A549 (cell line): ENCODE data around the gene CAMTA1. TPM values are rescaled to one million over a fixed set of nuclear protein-coding genes. Genes with fewer than 3 reads are reported as not detected.

ENCODE experiments used
- ATAC-seq, 2 experiments: fragments of 200-7000 bp in 1 of 2; fragments of >200 bp in 1 of 2; cut with Nextera tagmentation in 1 of 2; cut with Tn5 transposase in 1 of 2; 3 replicates each; pipeline versions ENCODE4 v1.8.0 to v1.9.1; 2018 to 2020; ENCODE audit warnings: mild to moderate bottlenecking in 1 of 2, moderate library complexity in 1 of 2
- CTCF ChIA-PET: fragments of 300-600 bp; sonication (Branson Sonifier 250); formaldehyde crosslinking; extraction: SDS; loops from one replicate; lab custom pipeline; 2021; ENCODE audit warnings: antibody characterized with exemption, inconsistent platforms; lab: Yijun Ruan, JAX
- POLR2A ChIA-PET: fragments of 350-600 bp; formaldehyde crosslinking; extraction: SDS; loops from one replicate; lab custom pipeline; 2021; ENCODE audit warnings: antibody characterized with exemption, inconsistent platforms; lab: Yijun Ruan, JAX
- DNase-seq, 2 experiments: peaks; one replicate each; pipeline versions ENCODE4 v3.0.0 to v3.0.0-alpha.2; 2011 to 2016; ENCODE audit warnings: low read depth in 1 of 2, low spot score in 1 of 2
- FAIRE-seq: peaks from 2 replicates; lab custom pipeline; 2011; peaks lifted over from hg19 to GRCh38; lab: Jason Lieb, UNC
- H3K27ac ChIP-seq, 2 experiments: fragments of >200 bp; sonication (Bioruptor Twin); formaldehyde crosslinking; 3 replicates each; pipeline ENCODE4 v1.5.1; 2016 to 2017
- H3K4me1 ChIP-seq: fragments of >200 bp; sonication (Bioruptor Twin); formaldehyde crosslinking; 3 replicates; pipeline ENCODE4 v1.6.1; 2016
- H3K4me2 ChIP-seq: fragments of >200 bp; sonication (Bioruptor Twin); formaldehyde crosslinking; 3 replicates; pipeline ENCODE4 v1.6.1; 2016
- H3K4me3 ChIP-seq: fragments of >200 bp; sonication (Bioruptor Twin); formaldehyde crosslinking; 3 replicates; pipeline ENCODE4 v1.5.1; 2016
- H3K9me3 ChIP-seq: fragments of >200 bp; sonication (Bioruptor Twin); formaldehyde crosslinking; 3 replicates; pipeline ENCODE4 v1.6.1; 2016
- ATOH8 ChIP-seq: fragments of 250-450 bp; sonication (Bioruptor Pico); IDR thresholded peaks from 2 replicates; pipeline ENCODE4 v1.5.0; 2020; ENCODE audit warnings: low read depth, mild to moderate bottlenecking, moderate library complexity
- CEBPB ChIP-seq, 2 experiments: fragments of >200 bp in 1 of 2; sonication (Bioruptor Twin) in 1 of 2; formaldehyde crosslinking in 1 of 2; IDR thresholded peaks; 2 replicates each; pipeline ENCODE4 v1.6.1; 2012 to 2016
- EHMT2 ChIP-seq: fragments of 200-600 bp; sonication (generic); IDR thresholded peaks from 2 replicates; pipeline ENCODE4 v1.6.1; 2016; ENCODE audit warnings: antibody characterized with exemption, low read depth, mild to moderate bottlenecking, moderate library complexity
- ELK1 ChIP-seq: fragments of 150-350 bp; IDR thresholded peaks from 2 replicates; pipeline ENCODE4 v1.6.1; 2014; ENCODE audit warnings: low read depth, mild to moderate bottlenecking, low read length
- ESRRA ChIP-seq: fragments of 150-350 bp; IDR thresholded peaks from 2 replicates; pipeline ENCODE4 v1.6.1; 2014; ENCODE audit warnings: mild to moderate bottlenecking, low read length, borderline replicate concordance
- GATA3 ChIP-seq: IDR thresholded peaks from 2 replicates; pipeline ENCODE4 v1.6.1; 2012; ENCODE audit warnings: borderline replicate concordance
- KDM5A ChIP-seq: fragments of 200-600 bp; sonication (generic); IDR thresholded peaks from 2 replicates; pipeline ENCODE4 v1.6.1; 2016; ENCODE audit warnings: antibody characterized with exemption, mild to moderate bottlenecking
- MAFK ChIP-seq: fragments of 450-650 bp; IDR thresholded peaks from 2 replicates; pipeline ENCODE4 v1.6.1; 2014; ENCODE audit not compliant: partially characterized antibody
- MAZ ChIP-seq: fragments of 150-350 bp; IDR thresholded peaks from 2 replicates; pipeline ENCODE4 v1.6.1; 2014; ENCODE audit warnings: antibody characterized with exemption, low read depth, low read length, borderline replicate concordance
- NR3C1 ChIP-seq: fragments of >200 bp; sonication (Bioruptor Twin); formaldehyde crosslinking; IDR thresholded peaks from 3 replicates; pipeline ENCODE4 v1.6.1; 2017
- PBX3 ChIP-seq: IDR thresholded peaks from 2 replicates; pipeline ENCODE4 v1.6.1; 2012
- POLR2A ChIP-seq: IDR thresholded peaks from 2 replicates; pipeline ENCODE4 v1.6.1; 2012; ENCODE audit warnings: mild to moderate bottlenecking, low read length
- RCOR1 ChIP-seq: fragments of 150-350 bp; IDR thresholded peaks from 2 replicates; pipeline ENCODE4 v1.6.1; 2014; ENCODE audit warnings: antibody characterized with exemption, low read length, low read depth
- REST ChIP-seq: fragments of 200-600 bp; sonication (generic); IDR thresholded peaks from 2 replicates; pipeline ENCODE4 v1.6.1; 2016; ENCODE audit warnings: antibody characterized with exemption, mild to moderate bottlenecking, moderate library complexity
- RFX5 ChIP-seq: fragments of 450-650 bp; IDR thresholded peaks from 2 replicates; pipeline ENCODE4 v1.7.1; 2014; ENCODE audit warnings: antibody characterized with exemption, mild to moderate bottlenecking, moderate library complexity
- RNF2 ChIP-seq: fragments of 200-600 bp; sonication (generic); IDR thresholded peaks from 2 replicates; pipeline ENCODE4 v1.6.1; 2016; ENCODE audit warnings: low read depth, mild to moderate bottlenecking, antibody characterized with exemption, moderate library complexity, borderline replicate concordance
- TFCP2L1 ChIP-seq: fragments of 250-450 bp; sonication (Bioruptor Pico); IDR thresholded peaks from 2 replicates; pipeline ENCODE4 v1.5.0; 2021; ENCODE audit warnings: mild to moderate bottlenecking
- TP53 ChIP-seq: fragments of 250-450 bp; sonication (Bioruptor Pico); IDR thresholded peaks from 2 replicates; pipeline ENCODE4 v1.5.0; 2021; ENCODE audit warnings: mild to moderate bottlenecking, moderate library complexity
- ZNF302 ChIP-seq: fragments of 250-450 bp; sonication (Bioruptor Pico); IDR thresholded peaks from 2 replicates; pipeline ENCODE4 v1.9.0; 2021; ENCODE audit warnings: inconsistent platforms, mild to moderate bottlenecking, moderate library complexity
- WGBS: methylation state at CpG from one replicate; pipeline ENCODE4 v1.1.6; 2017; ENCODE audit errors: missing lambda C conversion rate; 5-methylcytosine and 5-hydroxymethylcytosine counted together
- polyA plus RNA-seq, 4 experiments: library from polyadenylated mRNA; depleted of rRNA in 3 of 4; stranded (reverse); fragments of >200 nt; fragmentation: RNase III in 1 of 4; extraction: RNeasy Plus Mini Kit Qiagen cat#74134 plus additional on column Dnase treatment in 1 of 4; gene quantifications; 2 replicates in 3 of 4; 3 replicates in 1 of 4; pipeline ENCODE4 v1.2.3, GENCODE V29; 2011 to 2017

The CAMTA1 gene
- polyA plus RNA-seq, 2 of the 4 experiments (the other 2 are of a cell fraction) = 58.8 to 75.0 TPM

DNA sequence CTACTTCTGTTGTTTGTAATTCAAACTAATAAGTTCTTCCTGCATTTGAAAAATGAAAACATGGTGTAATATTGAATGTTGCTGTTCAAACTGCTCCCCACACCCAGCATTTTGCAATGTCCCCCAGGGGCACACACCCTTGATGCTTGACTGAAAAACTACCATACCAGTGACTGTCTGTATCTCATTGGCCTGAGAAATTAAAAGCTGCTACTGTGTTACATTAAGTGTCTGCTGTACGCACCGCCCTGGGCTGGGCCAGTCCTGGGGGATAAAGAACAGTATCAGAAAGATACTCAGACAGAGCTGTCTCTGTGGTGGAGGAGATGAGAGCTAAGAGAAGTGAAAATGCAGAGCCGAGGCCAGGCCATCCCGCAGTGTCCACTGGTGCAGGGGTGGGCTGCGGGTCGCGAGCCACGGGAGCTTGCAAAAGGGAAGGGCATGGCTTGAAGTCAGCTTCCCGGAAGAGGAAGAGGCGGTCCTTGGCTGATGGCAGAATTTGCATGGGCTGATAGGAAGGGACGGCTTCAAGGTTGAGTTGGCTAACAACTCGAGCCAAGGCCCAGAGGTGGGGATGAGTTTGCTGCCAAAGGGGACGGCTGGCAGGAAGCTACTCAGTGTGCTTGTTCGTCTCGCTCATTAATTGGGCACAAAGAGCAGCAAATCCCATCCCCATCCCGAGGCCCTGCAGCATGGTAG lies 656.0 kb downstream of the CAMTA1 start:
- Histone ChIP-seq H3K4me2 (no peak overlapping the region), H3K9me3 (no peaks in the 10 kb centered on the region), H3K4me1 (no peaks in the 10 kb centered on the region), H3K4me3 (no peak overlapping the region), H3K27ac (peak overlapping the region in 1 of 2 experiments; percentile 47; a peak in 1 of 6 replicates)
- WGBS = 91% methylated on average over 16 of the region's 16 CpGs
- ChIA-PET POLR2A (no interaction called here), CTCF (interaction anchor here (0.6 to 1.1 kb wide), 2 partner anchors 14 to 503 kb away, joined by 3 read pairs; no protein-coding TSS in a partner anchor)
- DNase-seq (no peak), ATAC-seq (no peak), FAIRE-seq (no peak)
- TF ChIP-seq EHMT2 = no peak
- no peak for TF ChIP-seq POLR2A
- TF ChIP-seq RCOR1 = no peak
- TF ChIP-seq ZNF302 (CRISPR knock-in tag) = no peak
- TF ChIP-seq ESRRA = no peak
- TF ChIP-seq ELK1 = no peak
- TF ChIP-seq REST = no peak

- Histone ChIP-seq H3K4me2 (no peak overlapping the region), H3K4me1 (no peaks in the 10 kb centered on the region), H3K9me3 (no peaks in the 10 kb centered on the region), H3K27ac (no peak overlapping the region), H3K4me3 (no peak overlapping the region)
- no peak for FAIRE-seq
- POLR2A ChIA-PET = no interaction called here
- CTCF ChIA-PET = interaction anchor here (0.8 to 1.2 kb wide), 2 partner anchors 12 to 17 kb away, joined by 3 read pairs; no protein-coding TSS in a partner anchor
- TF ChIP-seq ZNF302 (CRISPR knock-in tag) = no peak
- TF ChIP-seq MAFK = no peak
- TF ChIP-seq MAZ = no peak
- TF ChIP-seq CEBPB (IDR thresholded peaks at IDR 0.05) = no peak
- TF ChIP-seq TFCP2L1 (CRISPR knock-in tag) = no peak
- no peak for DNase-seq
- ATAC-seq = no peak
- WGBS = 86% methylated on average over 9 of the region's 9 CpGs
Observed at GRCh38 chr1:7442036-7442435, 656.8 kb downstream of the CAMTA1 start.

DNA sequence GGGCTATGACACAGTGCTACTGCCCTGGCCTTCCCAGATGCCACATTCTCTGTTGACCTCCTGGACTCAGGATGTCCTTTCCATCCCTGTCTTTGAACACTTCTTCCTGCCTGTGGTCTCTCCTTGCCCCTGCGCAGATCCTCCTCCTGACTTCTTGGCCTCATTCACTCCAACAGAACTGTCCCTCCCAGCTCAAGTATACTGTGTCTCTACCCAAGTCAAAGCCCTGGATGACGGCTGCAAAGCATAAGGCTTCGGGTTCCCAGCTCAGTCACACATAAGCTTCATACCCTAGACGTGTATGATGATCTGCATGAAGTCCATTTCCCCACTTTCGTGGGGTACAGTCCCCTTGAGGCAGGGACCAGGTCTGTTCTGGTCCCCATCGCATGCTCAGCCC lies 657.7 kb downstream of the CAMTA1 start:
- no peaks in the 10 kb centered on the region for H3K4me1 ChIP-seq
- ChIA-PET POLR2A (no interaction called here), CTCF (interaction anchor here (0.8 to 1.8 kb wide), 5 partner anchors 11 to 400 kb away, joined by 3 to 4 read pairs (median 3); no protein-coding TSS in a partner anchor)
- no peak for FAIRE-seq
- H3K9me3 ChIP-seq = no peaks in the 10 kb centered on the region
- H3K4me2 ChIP-seq = no peak overlapping the region
- no peak for DNase-seq
- WGBS = 87% methylated on average over 6 of the region's 6 CpGs
- H3K4me3 ChIP-seq = no peak overlapping the region
- ATAC-seq = no peak
- no peak overlapping the region for H3K27ac ChIP-seq
- TF ChIP-seq ZNF302 (CRISPR knock-in tag) = no peak
- no peak for TF ChIP-seq ELK1
- TF ChIP-seq ESRRA = no peak
- no peak for TF ChIP-seq NR3C1
- TF ChIP-seq ATOH8 (CRISPR knock-in tag) = no peak
- no peak for TF ChIP-seq MAFK
- no peak for TF ChIP-seq RNF2
- TF ChIP-seq PBX3 = no peak
- TF ChIP-seq KDM5A = no peak
- no peak for TF ChIP-seq REST
- no peak for TF ChIP-seq RFX5
- TF ChIP-seq GATA3 = no peak
- TF ChIP-seq TP53 (CRISPR knock-in tag) = no peak
